B cell (primary cell): ENCODE data around the gene CNOT4. TPM values are rescaled to one million over a fixed set of nuclear protein-coding genes. Genes with fewer than 3 reads are reported as not detected.

Source experiments
- ATAC-seq: fragments of 200-7000 bp; cut with Tn5 transposase; one replicate; pipeline ENCODE4 v1.10.0; 2021; ENCODE audit warnings: low read depth, mild to moderate bottlenecking, moderate number of reproducible peaks, moderate library complexity
- CTCF ChIA-PET: fragments of 350-600 bp; sonication (Branson Sonifier 250); formaldehyde crosslinking; loops from one replicate; lab custom pipeline; 2021; ENCODE audit warnings: antibody characterized with exemption, inconsistent platforms; lab: Charles Lee
- POLR2A ChIA-PET: fragments of 350-600 bp; sonication (Branson Sonifier 250); formaldehyde crosslinking; loops from one replicate; lab custom pipeline; 2021; ENCODE audit warnings: antibody characterized with exemption; lab: Charles Lee
- DNase-seq: peaks from one replicate; pipeline ENCODE4 v3.0.0; 2013
- H2AFZ ChIP-seq: 2 replicates; pipeline ENCODE4 v1.6.1; 2012; ENCODE audit warnings: mild to moderate bottlenecking, low read depth, low read length; ENCODE audit not compliant: insufficient read depth, poor library complexity, severe bottlenecking
- H3K27ac ChIP-seq, 2 donors: 1 replicate in 1 of 2; 2 replicates in 1 of 2; pipeline ENCODE4 v1.5.1; 2012 to 2013; ENCODE audit warnings: low read length in 2 of 2, mild to moderate bottlenecking in 2 of 2, moderate library complexity in 1 of 2
- H3K27me3 ChIP-seq, 4 experiments: fragments of 200-600 bp in 1 of 4; sonication (generic) in 1 of 4; replicated peaks in 1 of 4; 1 replicate in 2 of 4; 2 replicates in 2 of 4; pipeline versions ENCODE4 v1.6.1 to v1.7.0; 2013 to 2016; ENCODE audit warnings: low read length in 3 of 4, mild to moderate bottlenecking in 2 of 4, mixed read lengths in 1 of 4, moderate library complexity in 1 of 4; ENCODE audit not compliant: insufficient read depth in 4 of 4, control insufficient read depth in 3 of 4; ENCODE audit errors: control extremely low read depth in 1 of 4
- H3K36me3 ChIP-seq, 2 experiments: replicated peaks in 1 of 2; 1 replicate in 1 of 2; 2 replicates in 1 of 2; pipeline versions ENCODE4 v1.6.1 to v1.7.1; 2013; ENCODE audit warnings: low read length in 1 of 2; ENCODE audit not compliant: insufficient read depth in 2 of 2, control insufficient read depth in 1 of 2; ENCODE audit errors: control extremely low read depth in 1 of 2, extremely low read depth in 1 of 2
- H3K4me1 ChIP-seq, 2 donors: fragments of 200-600 bp in 1 of 2; sonication (generic) in 1 of 2; 1 replicate in 1 of 2; 2 replicates in 1 of 2; pipeline versions ENCODE4 v1.5.1 to v1.6.1; 2013 to 2017; ENCODE audit warnings: low read length in 2 of 2; ENCODE audit not compliant: control insufficient read depth in 2 of 2, insufficient read depth in 2 of 2
- H3K4me2 ChIP-seq: replicated peaks from 2 replicates; pipeline ENCODE3; 2012; ENCODE audit warnings: mild to moderate bottlenecking, low read depth, low read length; ENCODE audit not compliant: poor library complexity, severe bottlenecking
- H3K4me3 ChIP-seq, 5 experiments: fragments of 200-600 bp in 1 of 5; sonication (generic) in 1 of 5; 1 replicate in 3 of 5; 2 replicates in 2 of 5; pipeline versions ENCODE4 v1.5.1 to v1.7.0; 2011 to 2016; ENCODE audit warnings: low read length in 4 of 5, mild to moderate bottlenecking in 4 of 5, low read depth in 2 of 5, control low read depth in 1 of 5, moderate library complexity in 1 of 5; ENCODE audit not compliant: insufficient read depth in 1 of 5; ENCODE audit errors: control extremely low read depth in 1 of 5, extremely low read depth in 1 of 5
- H3K79me2 ChIP-seq: fragments of 200-600 bp; sonication (generic); one replicate; pipeline ENCODE4 v1.6.0; 2016; ENCODE audit warnings: low read length; ENCODE audit not compliant: control insufficient read depth, insufficient read depth
- H3K9ac ChIP-seq: fragments of 200-600 bp; sonication (generic); 2 replicates; pipeline ENCODE4 v1.6.1; 2017; ENCODE audit warnings: mild to moderate bottlenecking, low read length, moderate library complexity
- H3K9me3 ChIP-seq, 3 donors: one replicate each; pipeline versions ENCODE4 v1.6.1 to v1.7.1; 2013; ENCODE audit warnings: low read length in 2 of 3; ENCODE audit not compliant: control insufficient read depth in 2 of 3, insufficient read depth in 1 of 3; ENCODE audit errors: control extremely low read depth in 1 of 3
- H4K20me1 ChIP-seq: 2 replicates; pipeline ENCODE4 v1.6.0; 2012; ENCODE audit warnings: mild to moderate bottlenecking, low read length; ENCODE audit not compliant: insufficient read depth, control insufficient read depth, poor library complexity, severe bottlenecking
- H3K27ac Mint-ChIP-seq: one replicate; pipeline ENCODE4 v1.8.0; 2021; ENCODE audit warnings: mixed read lengths
- H3K27me3 Mint-ChIP-seq: one replicate; pipeline ENCODE4 v1.8.0; 2021; ENCODE audit warnings: mixed read lengths
- H3K4me1 Mint-ChIP-seq: one replicate; pipeline ENCODE4 v1.8.0; 2021; ENCODE audit warnings: mixed read lengths
- H3K4me3 Mint-ChIP-seq: one replicate; pipeline ENCODE4 v1.8.0; 2021; ENCODE audit warnings: mixed read lengths
- H3K9me3 Mint-ChIP-seq: one replicate; pipeline ENCODE4 v1.8.0; 2022; ENCODE audit warnings: mixed read lengths; ENCODE audit not compliant: insufficient read depth
- CTCF ChIP-seq: fragments of 200-600 bp; IDR thresholded peaks from one replicate; pipeline ENCODE4 v1.8.0; 2022; ENCODE audit warnings: antibody characterized with exemption, mild to moderate bottlenecking
- EZH2 ChIP-seq: IDR thresholded peaks from 2 replicates; pipeline ENCODE4 v1.6.1; 2012; ENCODE audit warnings: borderline replicate concordance, low read depth, mild to moderate bottlenecking, moderate library complexity, low read length; ENCODE audit not compliant: insufficient read depth, poor library complexity, severe bottlenecking
- WGBS: methylation state at CpG from one replicate; pipeline ENCODE4 v1.1.5; 2013; ENCODE audit warnings: missing lambda C conversion rate; ENCODE audit not compliant: insufficient coverage; 5-methylcytosine and 5-hydroxymethylcytosine counted together
- intact Hi-C: fragments of 100-400 bp; cut with micrococcal nuclease; formaldehyde crosslinking; loops from one replicate; pipeline ENCODE4 v1.10.0; 2022
- polyA plus RNA-seq: library from polyadenylated mRNA; depleted of rRNA; stranded (reverse); fragments of >200 nt; gene quantifications from 2 replicates; pipeline ENCODE4 v1.2.3, GENCODE V29; 2012
- total RNA-seq, 2 donors: library from RNA; stranded (reverse); fragments of 120-200 nt in 1 of 2; gene quantifications; 1 replicate in 1 of 2; 2 replicates in 1 of 2; pipeline versions ENCODE4 v1.2.3 to v1.2.4, GENCODE V29; 2013 to 2022

CNOT4 gene
- total and polyA plus RNA-seq, 2 donors (not counting 1 experiment from before 2014, with no cell fraction given) = 9.8 to 52.1 TPM

DNA sequence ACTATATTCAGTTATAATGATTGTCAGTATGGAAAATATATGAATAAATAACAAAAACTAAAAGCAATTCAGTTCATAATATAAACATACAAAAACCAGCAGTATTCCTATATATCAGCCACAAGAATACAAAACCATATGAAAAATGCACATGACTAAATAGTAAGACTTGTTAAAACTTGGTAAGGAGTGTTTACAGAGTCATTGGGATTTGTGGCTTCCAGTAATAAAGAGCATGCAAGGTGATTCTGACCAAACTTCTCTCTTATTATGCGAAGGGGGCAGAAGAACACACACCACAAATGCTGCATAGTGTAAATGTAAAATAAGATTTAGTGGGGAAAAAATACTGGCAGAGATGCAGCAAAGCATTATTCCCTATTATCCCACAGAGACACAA lies 8.8 kb upstream of the CNOT4 start:
- H3K4me1 ChIP-seq = no peaks in the 10 kb centered on the region
- no peak overlapping the region for H3K27ac ChIP-seq
- no peak overlapping the region for H2AFZ ChIP-seq
- no peaks in the 10 kb centered on the region for H3K27me3 Mint-ChIP-seq
- H4K20me1 ChIP-seq = no peaks in the 10 kb centered on the region
- ATAC-seq = no peak
- H3K9me3 ChIP-seq = peaks cover 0 to 4% (median 0%) of the 10 kb centered on the region in 3 donors
- intact Hi-C loops = no loop called here
- H3K27me3 ChIP-seq = no peaks in the 10 kb centered on the region
- H3K79me2 ChIP-seq = no peaks in the 10 kb centered on the region
- ChIA-PET POLR2A (no interaction called here), CTCF (no interaction called here)
- TF ChIP-seq EZH2 (no peak), CTCF (no peak)
- H3K36me3 ChIP-seq = no peaks in the 10 kb centered on the region
- WGBS = no CpG with 5 or more reads among the region's 1 CpG
- no peaks in the 10 kb centered on the region for H3K4me1 Mint-ChIP-seq
- no peak overlapping the region for H3K9ac ChIP-seq
- H3K9me3 Mint-ChIP-seq = peaks cover 3% of the 10 kb centered on the region
- H3K4me2 ChIP-seq = no peak overlapping the region
- no peak overlapping the region for H3K4me3 ChIP-seq
- no peak overlapping the region for H3K4me3 Mint-ChIP-seq
- DNase-seq = no peak
- H3K27ac Mint-ChIP-seq = no peak overlapping the region

GRCh38 chr7:135517060-135517459 lies 7.2 kb upstream of the CNOT4 start:
- Histone ChIP-seq H3K27me3 (no peaks in the 10 kb centered on the region), H3K4me1 (no peaks in the 10 kb centered on the region), H3K9me3 (no peaks in the 10 kb centered on the region), H2AFZ (no peak overlapping the region), H3K9ac (no peak overlapping the region), H3K79me2 (no peaks in the 10 kb centered on the region), H4K20me1 (no peaks in the 10 kb centered on the region), H3K36me3 (no peaks in the 10 kb centered on the region), H3K4me3 (no peak overlapping the region), H3K4me2 (no peak overlapping the region), H3K27ac (no peak overlapping the region)
- Mint-ChIP-seq H3K27me3 (no peaks in the 10 kb centered on the region), H3K4me3 (no peak overlapping the region), H3K9me3 (no peaks in the 10 kb centered on the region), H3K4me1 (no peaks in the 10 kb centered on the region), H3K27ac (no peak overlapping the region)
- CTCF ChIA-PET = interaction anchor here (1.0 kb wide), 1 partner anchor 86 kb away, joined by 4 read pairs; no protein-coding TSS in a partner anchor
- TF ChIP-seq EZH2 (no peak), CTCF (no peak)
- DNase-seq (no peak), ATAC-seq (no peak)
- WGBS = 90% methylated on average over 3 of the region's 3 CpGs
- POLR2A ChIA-PET = no interaction called here
- intact Hi-C loops = no loop called here
